ENCODE results near the gene BRWD1. TPM values are rescaled to one million over a fixed set of nuclear protein-coding genes. Genes with fewer than 3 reads are reported as not detected.

BRWD1 gene
- total and polyA plus RNA-seq, 2 experiments from 2014 or later = 35.2 to 75.5 TPM

- DNase-seq (ENCODE audit: low spot score) (no peak), ATAC-seq (no peak)
- H3K4me1 ChIP-seq (ENCODE audit: insufficient read depth) = 0 out of 2 replicates have a peak, but pooled peaks cover 5% of the 10 kb centered on the region
- H2AFZ ChIP-seq = no peak overlapping the region
- Mint-ChIP-seq H3K9me3 (no peaks in the 10 kb centered on the region; the same call in 2 of the 3 replicates), H3K4me1 (peaks cover 4% of the 10 kb centered on the region; the same call in 2 of the 3 replicates), H3K27me3 (ENCODE audit: insufficient read depth, low read depth, poor library complexity) (peaks cover 4% of the 10 kb centered on the region), H3K36me3 (ENCODE audit: low read depth) (no peaks in the 10 kb centered on the region), H3K27ac (no peak overlapping the region), H3K4me3 (no peak overlapping the region)
- H3K4me2 ChIP-seq = no peak overlapping the region
- no peaks in the 10 kb centered on the region for H3F3A ChIP-seq (replicated peaks; ENCODE audit: low read depth)
- TF ChIP-seq JUNB (IDR thresholded peaks at IDR 0.05; ENCODE audit: unreplicated experiment) (no peak), ZNF114 (CRISPR knock-in tag; IDR thresholded peaks at IDR 0.05) (no peak), NANOG (IDR thresholded peaks at IDR 0.05; ENCODE audit: borderline replicate concordance) (no peak), ZNF331 (CRISPR knock-in tag; IDR thresholded peaks at IDR 0.05; ENCODE audit: low read depth) (no peak), REST (IDR thresholded peaks at IDR 0.05; ENCODE audit: unreplicated experiment) (no peak)
- no peak overlapping the region for H3K27ac ChIP-seq (ENCODE audit: low read depth)
- 0 out of 2 replicates have a peak, but pooled peaks cover 3% of the 10 kb centered on the region for H3K9me2 ChIP-seq (ENCODE audit: insufficient read depth)
- no peaks in the 10 kb centered on the region for H3K27me3 ChIP-seq (ENCODE audit: insufficient read depth)
- no peak overlapping the region for H3K4me3 ChIP-seq
- H4K20me1 ChIP-seq (replicated peaks; ENCODE audit: insufficient read depth) = no peaks in the 10 kb centered on the region
- no peaks in the 10 kb centered on the region for H3K36me3 ChIP-seq (ENCODE audit: insufficient read depth)
- no peaks in the 10 kb centered on the region for H3K79me2 ChIP-seq (replicated peaks; ENCODE audit: insufficient read depth)
These were observed 170.5 kb downstream of the BRWD1 start for GRCh38 chr21:39142972-39143371.

- no peak for DNase-seq (ENCODE audit: low spot score)
- peaks cover 15% of the 10 kb centered on the region for H3K4me1 ChIP-seq (ENCODE audit: insufficient read depth)
- Mint-ChIP-seq H3K27me3 (ENCODE audit: insufficient read depth, low read depth, poor library complexity) (peaks cover 4% of the 10 kb centered on the region), H3K4me3 (no peak overlapping the region), H3K4me1 (peaks cover 13% of the 10 kb centered on the region; the same call in 2 of the 3 replicates), H3K27ac (no peak overlapping the region), H3K9me3 (no peaks in the 10 kb centered on the region; the same call in 1 of the 3 replicates), H3K36me3 (ENCODE audit: low read depth) (no peaks in the 10 kb centered on the region)
- H4K20me1 ChIP-seq (replicated peaks; ENCODE audit: insufficient read depth) = no peaks in the 10 kb centered on the region
- no peaks in the 10 kb centered on the region for H3K36me3 ChIP-seq (ENCODE audit: insufficient read depth)
- H3K4me3 ChIP-seq = no peak overlapping the region
- no peak for ATAC-seq
- 0 out of 2 replicates have a peak, but pooled peaks cover 3% of the 10 kb centered on the region for H3K9me2 ChIP-seq (ENCODE audit: insufficient read depth)
- H3F3A ChIP-seq (replicated peaks; ENCODE audit: low read depth) = no peaks in the 10 kb centered on the region
- H3K27me3 ChIP-seq (ENCODE audit: insufficient read depth) = no peaks in the 10 kb centered on the region
- H3K4me2 ChIP-seq = no peak overlapping the region
- no peaks in the 10 kb centered on the region for H3K79me2 ChIP-seq (replicated peaks; ENCODE audit: insufficient read depth)
- no peak overlapping the region for H3K27ac ChIP-seq (ENCODE audit: low read depth)
- no peak overlapping the region for H2AFZ ChIP-seq
- TF ChIP-seq ZNF462 (CRISPR knock-in tag; IDR thresholded peaks at IDR 0.05) (no peak), POLR2AphosphoS5 (IDR thresholded peaks at IDR 0.05; ENCODE audit: low read depth) (no peak), ETS1 (IDR thresholded peaks at IDR 0.05) (no peak)
These were observed 171.9 kb downstream of the BRWD1 start for GRCh38 chr21:39141502-39141901.

All from GM23338 (cell line).